Measurements from ENCODE around the gene TSPAN4. TPM values are rescaled to one million over a fixed set of nuclear protein-coding genes. Genes with fewer than 3 reads are reported as not detected.

TSPAN4 gene
- total and polyA plus RNA-seq, 9 of the 15 experiments (the other 6 are each of a cell fraction or from before 2014, with no cell fraction given): 0.07 to 31.0 (median 15.7) TPM

DNA sequence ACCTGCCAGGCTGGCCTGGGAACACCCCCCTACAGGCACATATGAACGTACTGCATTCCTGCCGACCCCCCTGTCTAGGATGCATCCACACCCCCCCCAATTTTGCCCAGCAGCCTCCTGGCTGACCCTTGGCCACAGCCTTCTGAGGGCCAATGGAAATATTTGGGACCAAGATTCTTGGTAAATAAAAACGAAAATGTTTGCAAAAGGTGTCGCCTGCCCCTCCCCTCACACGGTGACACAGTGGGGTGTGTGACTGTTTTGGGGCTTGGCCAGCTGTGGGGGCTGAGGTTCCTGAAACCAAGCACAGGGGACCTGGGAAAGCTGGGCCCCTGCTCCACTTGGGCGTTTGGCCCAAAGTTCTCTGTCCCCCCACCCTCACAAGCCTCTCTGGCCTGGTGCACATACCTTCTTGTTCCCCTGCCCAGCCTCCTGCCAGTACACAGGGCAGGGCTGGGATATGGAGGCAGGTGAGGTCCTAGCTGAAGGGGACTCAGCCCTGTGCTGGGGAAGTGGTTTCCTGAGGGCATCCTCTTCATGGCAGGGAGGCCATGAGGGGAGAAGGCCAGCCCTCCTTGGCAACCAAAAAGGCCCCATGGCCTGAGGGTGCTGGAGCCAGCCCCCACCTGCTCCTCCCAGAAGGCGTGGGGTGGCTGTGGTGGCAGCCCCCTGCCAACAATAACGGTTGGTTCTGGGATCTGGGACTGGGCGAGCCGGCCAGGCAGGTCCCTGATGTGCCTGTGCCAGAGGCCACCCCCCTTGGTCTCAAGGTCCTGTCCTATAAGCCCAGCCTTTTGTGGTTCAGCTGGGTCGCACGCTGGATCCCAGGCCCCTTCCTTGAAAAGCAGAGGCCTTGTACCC, 17.1 kb upstream of the TSPAN4 start (continued):
- TF ChIP-seq CTCFL (IDR thresholded peaks at IDR 0.05; ENCODE audit: borderline replicate concordance, insufficient read depth, low read depth, low read length, poor library complexity, severe bottlenecking) (no peak), RUNX1 (IDR thresholded peaks at IDR 0.05; ENCODE audit: low read depth) (no peak), POLR2A (conservative IDR thresholded peaks at IDR 0.05) (peak; percentile 49)
- TF ChIP-seq, protein P1, sequence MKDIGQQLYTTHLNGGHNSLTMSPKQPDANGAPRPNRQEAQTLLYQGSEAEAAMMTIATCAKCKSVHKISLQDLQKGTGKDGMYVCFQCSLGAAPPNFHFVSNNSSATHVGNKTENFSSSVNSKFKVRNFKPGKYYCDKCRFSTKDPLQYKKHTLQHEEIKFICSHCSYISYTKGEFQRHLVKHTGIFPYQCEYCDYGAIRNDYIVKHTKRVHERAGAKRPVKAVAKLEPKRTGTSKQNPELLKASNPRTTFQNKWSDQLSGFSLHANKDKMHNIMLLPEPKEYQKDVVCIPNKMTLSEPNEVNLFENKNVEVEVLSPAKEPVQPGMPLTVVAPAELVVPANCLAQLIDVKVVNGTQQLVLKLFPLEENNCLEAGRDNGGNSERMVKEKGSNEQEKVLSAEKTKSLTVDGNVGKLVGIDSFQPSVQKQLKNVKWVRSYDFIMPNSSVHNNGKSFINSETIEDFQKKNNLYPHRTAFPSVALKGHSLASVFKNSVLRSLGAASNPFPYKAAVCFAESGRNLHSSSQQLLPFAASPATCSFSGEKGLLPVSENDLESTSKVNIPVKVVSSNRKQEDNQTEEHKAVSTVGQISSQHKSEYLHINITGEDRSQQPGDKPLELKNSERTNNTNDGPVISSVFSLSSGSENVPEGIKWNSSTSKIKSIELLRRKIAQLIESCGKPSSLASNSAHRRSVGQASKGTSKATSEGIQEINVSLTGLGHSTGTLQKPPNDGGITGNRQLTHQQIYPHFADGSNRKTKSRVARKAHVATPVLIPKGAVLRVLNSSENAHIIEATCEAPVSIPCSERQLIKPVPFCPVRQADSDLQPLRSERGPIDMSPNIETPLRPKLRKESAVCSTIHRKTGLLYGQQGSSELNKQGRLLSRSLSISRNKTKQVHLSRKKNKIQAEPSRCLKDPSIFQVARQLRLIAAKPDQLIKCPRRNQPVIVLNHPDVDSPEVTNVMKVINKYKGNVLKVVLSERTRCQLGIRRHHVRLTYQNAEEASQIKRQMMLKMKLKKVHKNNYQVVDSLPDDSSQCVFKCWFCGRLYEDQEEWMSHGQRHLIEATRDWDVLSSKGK (CRISPR knock-in tag; IDR thresholded peaks at IDR 0.05): no peak

Measured in K562 (cell line).